ENCODE measurements around the gene ARL15.

DNA sequence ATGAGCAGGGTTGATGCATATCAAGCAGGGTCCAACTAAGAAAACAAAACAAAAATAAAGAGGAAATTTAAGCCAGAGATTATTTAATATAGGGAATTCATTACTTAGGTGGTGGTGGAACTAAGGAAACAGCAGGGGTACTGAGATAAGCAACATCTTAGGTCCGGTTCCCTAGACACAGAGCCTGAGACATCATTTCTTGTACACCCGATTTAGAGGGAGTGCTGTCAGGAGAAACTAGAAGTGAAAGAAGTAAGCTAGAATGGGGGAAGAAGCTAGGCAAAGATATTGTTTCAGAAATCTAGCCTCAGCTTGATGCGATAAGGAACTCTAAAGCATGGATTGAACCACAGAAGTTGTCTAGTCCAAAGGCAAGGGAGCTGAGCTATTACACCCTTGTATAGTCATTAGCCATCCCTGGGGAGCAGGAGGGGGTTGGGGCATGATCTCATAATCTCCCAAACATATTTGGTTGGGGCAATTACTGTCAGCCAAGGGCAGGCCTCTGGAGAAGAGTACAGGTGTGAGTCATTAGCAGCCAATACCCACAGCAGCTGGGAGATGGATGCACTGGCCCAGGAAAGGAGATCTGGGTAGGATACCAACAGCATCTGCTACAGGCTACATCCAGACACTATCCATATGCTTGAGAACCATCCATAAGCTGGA, 194.5 kb downstream of the ARL15 start:
- no peak for TF ChIP-seq CTCF (conservative IDR thresholded peaks at IDR 0.05; ENCODE audit: low read depth, low read length)
- no peak for TF ChIP-seq EZH2 (IDR thresholded peaks at IDR 0.05; ENCODE audit: borderline replicate concordance, low read depth, low read length, poor library complexity, severe bottlenecking)
